ENCODE measurements around the gene TSPAN19. TPM values are rescaled to one million over a fixed set of nuclear protein-coding genes. Genes with fewer than 3 reads are reported as not detected.

Gene TSPAN19
- total RNA-seq, 4 donors from 2014 or later: not detected

- intact Hi-C loops (cut with DNase I; ENCODE audit: low total_unique reads): no loop called here
- DNase-seq (ENCODE audit: low spot score in 2 of 2): no peak
- no peak overlapping the region for H3K4me3 ChIP-seq (ENCODE audit: low read depth, poor library complexity, severe bottlenecking)
- 63 to 66% methylated on average over 2 of the region's 2 CpGs for WGBS, 2 donors
- TF ChIP-seq, protein P1, sequence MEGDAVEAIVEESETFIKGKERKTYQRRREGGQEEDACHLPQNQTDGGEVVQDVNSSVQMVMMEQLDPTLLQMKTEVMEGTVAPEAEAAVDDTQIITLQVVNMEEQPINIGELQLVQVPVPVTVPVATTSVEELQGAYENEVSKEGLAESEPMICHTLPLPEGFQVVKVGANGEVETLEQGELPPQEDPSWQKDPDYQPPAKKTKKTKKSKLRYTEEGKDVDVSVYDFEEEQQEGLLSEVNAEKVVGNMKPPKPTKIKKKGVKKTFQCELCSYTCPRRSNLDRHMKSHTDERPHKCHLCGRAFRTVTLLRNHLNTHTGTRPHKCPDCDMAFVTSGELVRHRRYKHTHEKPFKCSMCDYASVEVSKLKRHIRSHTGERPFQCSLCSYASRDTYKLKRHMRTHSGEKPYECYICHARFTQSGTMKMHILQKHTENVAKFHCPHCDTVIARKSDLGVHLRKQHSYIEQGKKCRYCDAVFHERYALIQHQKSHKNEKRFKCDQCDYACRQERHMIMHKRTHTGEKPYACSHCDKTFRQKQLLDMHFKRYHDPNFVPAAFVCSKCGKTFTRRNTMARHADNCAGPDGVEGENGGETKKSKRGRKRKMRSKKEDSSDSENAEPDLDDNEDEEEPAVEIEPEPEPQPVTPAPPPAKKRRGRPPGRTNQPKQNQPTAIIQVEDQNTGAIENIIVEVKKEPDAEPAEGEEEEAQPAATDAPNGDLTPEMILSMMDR (IDR thresholded peaks at IDR 0.05): no peak
- no peak for TF ChIP-seq POLR2A (IDR thresholded peaks at IDR 0.05)
Measured at GRCh38 chr12:84986117-84986516, 50.0 kb downstream of the TSPAN19 start.

GRCh38 chr12:84983289-84983688, 52.8 kb downstream of the TSPAN19 start:
- TF ChIP-seq POLR2A (IDR thresholded peaks at IDR 0.05): no peak
- TF ChIP-seq, protein P1 (IDR thresholded peaks at IDR 0.05): no peak
- WGBS, 2 donors: 67 to 83% methylated on average over 3 of the region's 3 CpGs
- intact Hi-C loops (cut with DNase I; ENCODE audit: low total_unique reads): no loop called here
- H3K4me3 ChIP-seq (ENCODE audit: low read depth, poor library complexity, severe bottlenecking): no peak overlapping the region
- DNase-seq (ENCODE audit: low spot score in 2 of 2): no peak

- intact Hi-C loops (cut with DNase I; ENCODE audit: low total_unique reads): no loop called here
- WGBS, 2 donors: 96 to 100% methylated on average over 1 of the region's 1 CpG
- DNase-seq (ENCODE audit: low spot score in 2 of 2): no peak
- no peak overlapping the region for H3K4me3 ChIP-seq (ENCODE audit: low read depth, poor library complexity, severe bottlenecking)
- TF ChIP-seq, protein P1 (IDR thresholded peaks at IDR 0.05): no peak
Measured at GRCh38 chr12:84982888-84983287, 53.2 kb downstream of the TSPAN19 start.

- no peak overlapping the region for H3K4me3 ChIP-seq (ENCODE audit: low read depth, poor library complexity, severe bottlenecking)
- WGBS, 2 donors: 35 to 48% methylated on average over 1 of the region's 1 CpG
- TF ChIP-seq, protein P1 (IDR thresholded peaks at IDR 0.05): no peak
- no peak for TF ChIP-seq POLR2A (IDR thresholded peaks at IDR 0.05)
- intact Hi-C loops (cut with DNase I; ENCODE audit: low total_unique reads): no loop called here
- DNase-seq (ENCODE audit: low spot score in 2 of 2): no peak
Measured at GRCh38 chr12:84978921-84979320, 57.2 kb downstream of the TSPAN19 start.

DNA sequence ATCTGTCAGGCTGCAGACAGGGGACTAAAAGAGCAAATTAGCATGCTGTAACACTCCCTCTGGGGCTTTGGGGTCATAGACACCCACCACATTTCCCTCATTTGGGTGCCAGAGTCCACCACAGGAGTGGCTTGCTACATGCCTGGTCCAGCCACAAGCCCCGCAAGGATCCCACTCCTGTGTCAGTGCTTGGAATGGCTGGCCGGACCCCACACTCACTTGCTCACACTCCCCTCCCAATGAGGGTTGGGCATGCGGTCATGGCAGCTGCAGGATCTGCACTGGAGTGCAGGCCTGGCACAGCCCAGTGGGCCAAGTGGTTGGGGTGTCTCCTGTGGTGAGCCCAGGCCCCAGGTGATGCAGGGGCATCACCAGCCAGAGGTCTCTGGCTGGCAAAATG, 59.9 kb downstream of the TSPAN19 start:
- WGBS, 2 donors: 83 to 100% methylated on average over 3 of the region's 3 CpGs
- DNase-seq (ENCODE audit: low spot score in 2 of 2): no peak
- no peak overlapping the region for H3K4me3 ChIP-seq (ENCODE audit: low read depth, poor library complexity, severe bottlenecking)
- TF ChIP-seq, protein P1 (IDR thresholded peaks at IDR 0.05): no peak
- no peak for TF ChIP-seq POLR2A (IDR thresholded peaks at IDR 0.05)
- intact Hi-C loops (cut with DNase I; ENCODE audit: low total_unique reads): no loop called here

- no peak for DNase-seq (ENCODE audit: low spot score in 2 of 2)
- TF ChIP-seq POLR2A (IDR thresholded peaks at IDR 0.05): no peak
- TF ChIP-seq, protein P1 (IDR thresholded peaks at IDR 0.05): no peak
- 84 to 86% methylated on average over 2 of the region's 2 CpGs for WGBS, 2 donors
- intact Hi-C loops (cut with DNase I; ENCODE audit: low total_unique reads): no loop called here
- H3K4me3 ChIP-seq (ENCODE audit: low read depth, poor library complexity, severe bottlenecking): no peak overlapping the region
Measured at GRCh38 chr12:84974155-84974815, 61.8 kb downstream of the TSPAN19 start.
